HEK293 (cell line): ENCODE data around the gene USP8.

ENCODE experiments used
- ZBTB8A ChIP-seq: fragments of 450-650 bp; formaldehyde crosslinking; IDR thresholded peaks from 2 replicates; pipeline ENCODE4 v1.5.1; 2016; ENCODE audit warnings: missing biosample characterization, missing genetic modification characterization
- ZNF274 ChIP-seq, 2 experiments: fragments of 200-500 bp in 1 of 2; fragments of 450-650 bp in 1 of 2; sonication (Bioruptor generic) in 1 of 2; formaldehyde crosslinking in 1 of 2; IDR thresholded peaks; 2 replicates each; pipeline versions ENCODE4 v1.5.1 to v1.6.1; 2014 to 2016; ENCODE audit warnings: borderline replicate concordance in 1 of 2, inconsistent platforms in 1 of 2, low read length in 1 of 2, missing biosample characterization in 1 of 2, missing genetic modification characterization in 1 of 2
- TF ChIP-seq, protein P1 (sequence below): fragments of 450-650 bp; formaldehyde crosslinking; IDR thresholded peaks from 2 replicates; pipeline ENCODE4 v1.5.1; 2016; ENCODE audit warnings: missing biosample characterization, missing genetic modification characterization

DNA sequence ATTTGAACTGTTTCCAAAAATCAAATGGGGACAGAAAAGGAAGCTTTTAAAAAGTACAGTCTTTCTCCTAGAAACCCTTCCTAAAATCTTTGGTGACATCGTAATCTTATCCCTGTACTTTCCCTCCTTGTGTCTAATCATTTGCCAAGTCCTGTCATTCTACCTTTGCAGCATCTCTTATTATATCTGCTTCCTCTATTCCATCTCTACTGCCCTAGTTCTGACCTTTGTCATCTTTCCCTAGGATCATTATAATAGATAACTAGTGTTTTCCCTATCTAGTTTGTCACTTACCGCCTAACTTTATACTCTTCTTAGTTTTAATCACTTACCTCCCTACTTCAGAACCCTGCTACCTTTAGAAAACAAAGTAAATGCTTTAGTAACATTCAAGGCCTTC, 11.6 kb downstream of the USP8 start:
- TF ChIP-seq, protein P1, sequence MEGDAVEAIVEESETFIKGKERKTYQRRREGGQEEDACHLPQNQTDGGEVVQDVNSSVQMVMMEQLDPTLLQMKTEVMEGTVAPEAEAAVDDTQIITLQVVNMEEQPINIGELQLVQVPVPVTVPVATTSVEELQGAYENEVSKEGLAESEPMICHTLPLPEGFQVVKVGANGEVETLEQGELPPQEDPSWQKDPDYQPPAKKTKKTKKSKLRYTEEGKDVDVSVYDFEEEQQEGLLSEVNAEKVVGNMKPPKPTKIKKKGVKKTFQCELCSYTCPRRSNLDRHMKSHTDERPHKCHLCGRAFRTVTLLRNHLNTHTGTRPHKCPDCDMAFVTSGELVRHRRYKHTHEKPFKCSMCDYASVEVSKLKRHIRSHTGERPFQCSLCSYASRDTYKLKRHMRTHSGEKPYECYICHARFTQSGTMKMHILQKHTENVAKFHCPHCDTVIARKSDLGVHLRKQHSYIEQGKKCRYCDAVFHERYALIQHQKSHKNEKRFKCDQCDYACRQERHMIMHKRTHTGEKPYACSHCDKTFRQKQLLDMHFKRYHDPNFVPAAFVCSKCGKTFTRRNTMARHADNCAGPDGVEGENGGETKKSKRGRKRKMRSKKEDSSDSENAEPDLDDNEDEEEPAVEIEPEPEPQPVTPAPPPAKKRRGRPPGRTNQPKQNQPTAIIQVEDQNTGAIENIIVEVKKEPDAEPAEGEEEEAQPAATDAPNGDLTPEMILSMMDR = no peak
- TF ChIP-seq ZNF274 (IDR thresholded peaks at IDR 0.05; ENCODE audit: low read length) (no peak), ZNF274 (tag by site-specific recombination; IDR thresholded peaks at IDR 0.05; ENCODE audit: borderline replicate concordance) (no peak), ZBTB8A (tag by site-specific recombination) (no peak)
